Skeletal muscle cell (primary cell): ENCODE data around the gene TSSK3.

ENCODE experiments used
- DNase-seq: peaks from one replicate; pipeline ENCODE4 v3.0.0-alpha.2; 2010; ENCODE audit warnings: low read depth
- H3K4me3 ChIP-seq: 2 replicates; pipeline ENCODE4 v1.5.1; 2011; ENCODE audit warnings: low read depth, mild to moderate bottlenecking, control low read depth, low read length, moderate library complexity

TSSK3 gene

GRCh38 chr1:32357614-32358013 lies 4.7 kb upstream of the TSSK3 start:
- no peak for DNase-seq
- H3K4me3 ChIP-seq: no peak overlapping the region

DNA sequence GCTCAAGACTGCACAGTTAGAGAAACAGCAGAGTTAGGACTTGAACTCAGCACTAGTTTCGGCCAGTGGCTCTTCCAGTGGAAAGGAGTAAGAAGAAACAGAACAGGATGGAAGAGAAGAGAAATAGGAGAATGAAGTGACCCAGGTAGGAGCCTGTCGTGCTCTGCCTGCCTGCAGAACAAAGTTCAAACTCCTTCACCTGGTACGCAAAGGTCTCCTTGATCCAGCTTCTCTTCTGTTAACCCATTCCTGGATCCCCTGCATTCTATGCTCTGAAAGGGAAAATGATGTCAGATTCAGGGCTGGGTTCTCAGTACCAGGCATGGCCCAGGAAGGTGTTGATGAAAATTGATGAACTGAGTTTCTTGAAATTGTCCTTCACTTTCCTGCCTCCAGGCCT lies 3.9 kb upstream of the TSSK3 start:
- no peak for DNase-seq
- no peak overlapping the region for H3K4me3 ChIP-seq

DNA sequence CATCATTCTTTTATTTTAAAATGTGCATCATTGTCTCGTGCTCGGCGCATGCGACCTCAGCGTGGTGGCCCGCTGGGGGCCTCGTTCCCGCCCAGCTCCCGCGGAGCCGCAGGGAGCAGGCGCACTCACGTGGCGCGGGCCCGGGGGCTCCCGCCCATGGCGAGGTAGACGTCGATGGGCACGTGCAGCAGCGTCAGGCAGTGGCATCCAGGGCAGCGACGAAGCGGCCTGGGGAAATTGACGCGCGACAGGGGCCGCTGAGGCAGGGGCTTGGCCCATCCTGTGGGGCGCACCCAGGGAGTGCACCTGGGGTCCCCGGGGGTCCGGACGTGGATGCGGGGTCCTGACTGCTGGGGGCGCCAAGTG lies 1.0 kb upstream of the TSSK3 start:
- DNase-seq: no peak
- H3K4me3 ChIP-seq: peak overlapping the region; percentile 48

DNA sequence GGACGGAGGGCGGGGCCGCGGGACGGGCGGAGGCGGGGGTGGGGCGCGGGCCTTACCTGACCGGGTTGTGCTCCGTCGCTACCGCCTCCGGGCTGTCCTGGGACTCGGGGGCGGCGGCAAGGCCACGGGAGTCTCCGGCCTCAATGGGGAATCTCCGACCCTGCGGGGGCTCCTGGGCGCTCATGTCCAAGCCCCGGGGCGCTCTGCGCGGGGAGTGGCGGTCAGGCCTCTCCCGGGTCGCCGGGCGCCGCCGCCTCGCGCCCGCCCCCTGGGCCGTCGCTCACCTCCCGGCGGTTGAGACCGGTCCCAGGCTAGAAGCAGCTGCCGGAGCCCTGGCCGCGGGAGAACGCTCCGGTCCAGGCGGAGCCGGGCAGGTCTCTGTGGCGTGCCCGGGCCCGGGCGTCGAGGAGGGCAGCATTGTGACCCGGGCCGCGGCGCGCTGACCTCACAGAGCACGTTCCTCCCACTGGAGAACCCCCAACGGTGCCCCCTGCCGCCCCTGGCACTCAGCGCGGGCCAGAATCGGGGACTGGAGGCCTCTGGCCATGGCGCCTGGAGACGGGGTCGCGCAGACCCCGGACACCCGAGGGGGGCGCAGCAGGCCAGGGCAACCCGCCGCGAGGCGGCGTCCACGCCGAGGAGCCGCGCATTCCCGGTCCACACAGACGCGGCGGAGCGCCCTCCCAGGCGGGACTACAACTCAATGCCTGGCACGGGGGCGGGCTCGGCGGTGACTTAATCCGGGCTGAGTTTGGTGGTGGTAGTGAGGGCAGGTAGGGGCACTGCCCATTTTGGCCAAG lies 465 bp upstream of the TSSK3 start:
- DNase-seq: no peak
- H3K4me3 ChIP-seq: peak overlapping the region; percentile 48

GRCh38 chr1:32363713-32364112 lies 1.4 kb downstream of the TSSK3 start:
- H3K4me3 ChIP-seq: no peak overlapping the region
- no peak for DNase-seq

GRCh38 chr1:32364836-32365235 lies 2.5 kb downstream of the TSSK3 start:
- no peak overlapping the region for H3K4me3 ChIP-seq
- no peak for DNase-seq

DNA sequence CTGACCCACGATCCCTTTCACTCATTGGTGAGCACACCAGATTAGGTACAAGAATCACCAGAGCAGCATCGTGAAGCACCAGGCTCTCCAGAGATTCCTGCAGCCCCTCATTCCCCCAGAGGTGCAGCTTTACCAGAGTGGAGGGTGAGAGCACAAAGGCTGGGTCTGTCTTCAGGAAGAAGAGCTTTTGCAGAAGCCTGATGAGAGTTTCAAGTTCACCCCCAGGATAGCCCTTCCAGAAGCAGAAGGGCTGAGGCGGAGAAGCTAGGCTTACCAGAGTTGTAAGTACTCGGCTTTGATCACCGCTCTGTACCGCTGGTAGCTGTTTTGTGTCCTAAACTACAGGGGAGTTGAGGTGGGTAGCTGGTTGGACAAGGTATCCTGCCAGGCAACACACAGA lies 3.1 kb downstream of the TSSK3 start:
- H3K4me3 ChIP-seq: no peak overlapping the region
- DNase-seq: no peak

- no peak for DNase-seq
- H3K4me3 ChIP-seq: no peak overlapping the region
Measured at GRCh38 chr1:32367912-32368635, 5.7 kb downstream of the TSSK3 start.

DNA sequence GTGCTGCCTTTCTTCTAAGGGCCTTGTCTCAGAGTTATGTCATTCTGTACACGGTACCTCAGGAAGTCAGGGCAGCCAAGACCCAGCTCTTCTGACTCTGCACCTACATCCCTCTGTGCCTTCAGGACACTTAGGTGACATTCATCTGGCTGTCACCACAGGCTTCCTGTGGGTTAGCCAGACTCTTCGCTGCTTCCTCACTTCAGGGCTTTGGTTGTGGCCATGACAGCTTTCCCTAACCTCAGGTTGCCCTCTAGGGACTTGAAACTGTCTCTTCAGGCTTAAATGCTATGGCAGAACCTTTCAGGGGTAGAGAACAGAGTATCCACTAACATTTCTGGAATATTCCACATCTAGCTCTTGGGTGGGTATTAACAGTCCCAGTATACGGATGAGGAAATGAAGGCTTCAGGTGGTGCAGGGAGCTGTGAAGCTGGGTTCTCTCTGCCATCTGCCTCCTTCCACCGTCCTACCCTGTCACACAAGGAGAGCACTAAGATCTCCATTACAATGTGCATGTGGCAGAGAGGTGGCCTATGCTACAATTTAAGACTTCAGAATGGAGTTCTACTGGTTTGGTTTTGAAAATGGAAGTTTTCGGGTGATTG lies 9.9 kb downstream of the TSSK3 start:
- DNase-seq: no peak
- H3K4me3 ChIP-seq: no peak overlapping the region

GRCh38 chr1:32373996-32374592 lies 11.8 kb downstream of the TSSK3 start:
- H3K4me3 ChIP-seq: no peak overlapping the region
- no peak for DNase-seq

GRCh38 chr1:32376199-32376598 lies 13.9 kb downstream of the TSSK3 start:
- no peak for DNase-seq
- no peak overlapping the region for H3K4me3 ChIP-seq

- H3K4me3 ChIP-seq: no peak overlapping the region
- DNase-seq: no peak
Measured at GRCh38 chr1:32377541-32378220, 15.3 kb downstream of the TSSK3 start.

DNA sequence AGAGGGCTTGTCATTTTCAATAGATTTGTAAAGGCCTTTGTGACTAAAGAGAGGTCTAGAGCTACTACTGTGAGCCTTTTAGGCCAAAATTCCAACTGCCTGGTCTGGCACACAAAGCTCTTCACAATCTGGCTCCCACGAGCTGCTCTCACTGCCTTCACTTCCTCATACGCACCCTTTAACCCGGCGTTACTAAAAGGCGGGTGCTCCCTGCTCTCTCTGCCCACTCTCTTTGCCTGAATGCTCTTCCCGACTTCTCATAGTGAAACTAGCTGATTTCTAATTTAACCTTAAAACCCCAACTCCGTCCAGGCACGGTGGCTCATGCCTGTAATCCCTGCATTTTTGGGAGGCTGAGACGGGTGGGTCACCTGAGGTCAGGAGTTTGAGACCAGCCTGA lies 17.7 kb downstream of the TSSK3 start:
- H3K4me3 ChIP-seq: no peak overlapping the region
- no peak for DNase-seq

GRCh38 chr1:32386676-32387392 lies 24.5 kb downstream of the TSSK3 start:
- H3K4me3 ChIP-seq: no peak overlapping the region
- DNase-seq: no peak

DNA sequence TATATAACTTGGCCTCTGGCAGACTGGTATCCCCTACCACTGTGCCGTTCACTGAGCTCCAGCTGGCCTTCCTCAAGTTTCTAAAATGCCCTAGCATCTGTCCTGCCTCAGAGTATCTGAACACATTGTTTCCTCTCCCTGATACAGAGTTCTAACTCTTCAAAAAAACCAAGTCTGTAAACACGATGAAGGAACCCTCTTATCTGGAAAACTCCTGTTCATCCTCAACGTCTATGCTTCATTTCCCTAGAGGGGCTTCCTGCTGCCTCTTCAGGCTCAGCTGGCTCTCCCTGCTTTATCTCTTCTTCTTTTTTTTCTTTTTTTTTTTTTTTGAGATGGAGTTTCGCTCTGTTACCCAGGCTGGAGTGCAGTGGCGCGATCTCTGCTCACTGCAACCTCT lies 26.3 kb downstream of the TSSK3 start:
- DNase-seq: no peak
- no peak overlapping the region for H3K4me3 ChIP-seq

- DNase-seq: no peak
- H3K4me3 ChIP-seq: no peak overlapping the region
Measured at GRCh38 chr1:32390904-32391870, 28.8 kb downstream of the TSSK3 start.

GRCh38 chr1:32392325-32392724 lies 30.0 kb downstream of the TSSK3 start:
- DNase-seq: no peak

GRCh38 chr1:32393136-32393535 lies 30.8 kb downstream of the TSSK3 start:
- no peak for DNase-seq
- H3K4me3 ChIP-seq: peak overlapping the region; percentile 86

More at GRCh38 chr1:32392325-32392724, 30.0 kb downstream of the TSSK3 start:
- H3K4me3 ChIP-seq: no peak overlapping the region
